Thyroid gland (tissue), 4 donors: ENCODE measurements around the gene KRR1.

Experiments used
- POLR2A ChIP-seq, 2 donors: fragments of 450-650 bp; IDR thresholded peaks; one replicate each; pipeline ENCODE4 v1.6.1; 2017; ENCODE audit warnings: antibody characterized with exemption in 2 of 2, mild to moderate bottlenecking in 2 of 2, moderate library complexity in 1 of 2
- TF ChIP-seq, protein P1 (sequence below), 6 experiments: fragments of 200-600 bp in 3 of 6; fragments of 450-650 bp in 3 of 6; sonication (generic) in 3 of 6; IDR thresholded peaks; one replicate each; pipeline ENCODE4 v1.5.1; 2016 to 2019; ENCODE audit warnings: antibody characterized with exemption in 6 of 6, mild to moderate bottlenecking in 2 of 6, inconsistent platforms in 1 of 6, moderate library complexity in 1 of 6

DNA sequence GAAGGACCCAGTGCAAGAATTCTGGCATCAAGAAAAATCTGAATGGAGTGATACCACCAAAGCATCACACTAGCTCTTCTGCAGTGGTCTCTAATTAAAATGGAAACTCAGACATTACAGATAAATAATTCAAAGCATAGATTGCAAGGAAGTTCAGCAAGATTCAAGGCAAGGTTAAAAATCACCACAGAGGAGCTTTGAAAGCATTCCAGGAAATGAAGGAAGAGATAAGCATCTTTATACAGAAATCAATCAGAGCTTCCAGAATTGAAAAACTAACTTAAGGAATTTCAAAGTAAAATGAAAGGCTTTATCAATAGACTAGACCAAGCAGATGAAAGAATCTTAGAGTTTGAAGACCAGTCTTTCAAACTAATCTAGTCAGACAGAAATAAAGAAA, 51.2 kb downstream of the KRR1 start:
- TF ChIP-seq POLR2A (IDR thresholded peaks at IDR 0.05), result no peak
- TF ChIP-seq, protein P1, sequence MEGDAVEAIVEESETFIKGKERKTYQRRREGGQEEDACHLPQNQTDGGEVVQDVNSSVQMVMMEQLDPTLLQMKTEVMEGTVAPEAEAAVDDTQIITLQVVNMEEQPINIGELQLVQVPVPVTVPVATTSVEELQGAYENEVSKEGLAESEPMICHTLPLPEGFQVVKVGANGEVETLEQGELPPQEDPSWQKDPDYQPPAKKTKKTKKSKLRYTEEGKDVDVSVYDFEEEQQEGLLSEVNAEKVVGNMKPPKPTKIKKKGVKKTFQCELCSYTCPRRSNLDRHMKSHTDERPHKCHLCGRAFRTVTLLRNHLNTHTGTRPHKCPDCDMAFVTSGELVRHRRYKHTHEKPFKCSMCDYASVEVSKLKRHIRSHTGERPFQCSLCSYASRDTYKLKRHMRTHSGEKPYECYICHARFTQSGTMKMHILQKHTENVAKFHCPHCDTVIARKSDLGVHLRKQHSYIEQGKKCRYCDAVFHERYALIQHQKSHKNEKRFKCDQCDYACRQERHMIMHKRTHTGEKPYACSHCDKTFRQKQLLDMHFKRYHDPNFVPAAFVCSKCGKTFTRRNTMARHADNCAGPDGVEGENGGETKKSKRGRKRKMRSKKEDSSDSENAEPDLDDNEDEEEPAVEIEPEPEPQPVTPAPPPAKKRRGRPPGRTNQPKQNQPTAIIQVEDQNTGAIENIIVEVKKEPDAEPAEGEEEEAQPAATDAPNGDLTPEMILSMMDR (IDR thresholded peaks at IDR 0.05), result no peak
